ENCODE data around the gene PRPS1L1. TPM values are rescaled to one million over a fixed set of nuclear protein-coding genes. Genes with fewer than 3 reads are reported as not detected.

The PRPS1L1 gene
- total RNA-seq, 4 donors from 2014 or later, result not detected

DNA sequence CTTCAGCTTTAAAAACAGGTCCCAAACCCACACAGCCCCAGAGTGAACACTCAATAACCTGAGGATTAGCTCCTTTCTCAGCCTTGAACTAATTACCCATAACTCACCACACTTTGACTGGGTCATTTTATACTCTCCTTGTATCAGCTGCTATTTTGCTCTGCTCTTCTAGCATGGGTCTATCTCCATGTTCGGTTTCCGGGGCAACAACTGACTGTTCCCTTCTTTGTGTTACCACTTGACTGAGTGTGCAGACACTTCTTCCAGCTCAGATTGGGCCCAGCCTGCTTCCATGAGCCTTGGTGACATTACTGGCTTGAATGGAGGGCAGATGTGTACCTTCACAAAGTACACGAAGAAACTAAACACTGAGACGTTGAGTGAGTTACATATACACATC is 31.5 kb upstream of the PRPS1L1 start:
- TF ChIP-seq, protein P1, sequence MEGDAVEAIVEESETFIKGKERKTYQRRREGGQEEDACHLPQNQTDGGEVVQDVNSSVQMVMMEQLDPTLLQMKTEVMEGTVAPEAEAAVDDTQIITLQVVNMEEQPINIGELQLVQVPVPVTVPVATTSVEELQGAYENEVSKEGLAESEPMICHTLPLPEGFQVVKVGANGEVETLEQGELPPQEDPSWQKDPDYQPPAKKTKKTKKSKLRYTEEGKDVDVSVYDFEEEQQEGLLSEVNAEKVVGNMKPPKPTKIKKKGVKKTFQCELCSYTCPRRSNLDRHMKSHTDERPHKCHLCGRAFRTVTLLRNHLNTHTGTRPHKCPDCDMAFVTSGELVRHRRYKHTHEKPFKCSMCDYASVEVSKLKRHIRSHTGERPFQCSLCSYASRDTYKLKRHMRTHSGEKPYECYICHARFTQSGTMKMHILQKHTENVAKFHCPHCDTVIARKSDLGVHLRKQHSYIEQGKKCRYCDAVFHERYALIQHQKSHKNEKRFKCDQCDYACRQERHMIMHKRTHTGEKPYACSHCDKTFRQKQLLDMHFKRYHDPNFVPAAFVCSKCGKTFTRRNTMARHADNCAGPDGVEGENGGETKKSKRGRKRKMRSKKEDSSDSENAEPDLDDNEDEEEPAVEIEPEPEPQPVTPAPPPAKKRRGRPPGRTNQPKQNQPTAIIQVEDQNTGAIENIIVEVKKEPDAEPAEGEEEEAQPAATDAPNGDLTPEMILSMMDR (IDR thresholded peaks at IDR 0.05), result no peak
- TF ChIP-seq POLR2A (IDR thresholded peaks at IDR 0.05) (no peak), EP300 (IDR thresholded peaks at IDR 0.05) (no peak)
- Histone ChIP-seq H3K27me3 (no peaks in the 10 kb centered on the region), H3K4me1 (no peaks in the 10 kb centered on the region), H3K36me3 (no peaks in the 10 kb centered on the region), H3K27ac (no peak overlapping the region), H3K9me3 (no peaks in the 10 kb centered on the region), H3K4me3 (no peak overlapping the region)
- WGBS, 2 donors, result 92 to 94% methylated on average over 4 of the region's 4 CpGs
- no peak for DNase-seq (ENCODE audit: low spot score in 2 of 2)

DNA sequence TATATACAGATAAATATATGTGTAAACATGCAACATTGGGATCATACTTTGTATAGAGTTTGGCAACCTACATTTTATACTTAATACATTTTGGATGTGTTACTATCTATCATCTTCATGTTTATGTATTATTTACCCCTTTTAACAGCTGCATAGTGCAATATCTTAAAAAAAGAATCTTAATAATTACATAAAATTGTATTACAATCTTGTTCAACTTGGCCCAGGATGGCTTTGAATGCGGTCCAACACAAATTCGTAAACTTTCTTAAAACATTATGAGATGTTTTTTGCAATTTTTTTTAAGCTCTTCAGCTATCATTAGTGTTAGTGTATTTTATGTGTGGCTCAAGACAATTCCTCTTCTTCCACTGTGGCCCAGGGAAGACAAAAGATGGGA is 26.3 kb upstream of the PRPS1L1 start:
- Histone ChIP-seq H3K9me3 (no peaks in the 10 kb centered on the region), H3K36me3 (no peaks in the 10 kb centered on the region), H3K4me3 (no peak overlapping the region), H3K27me3 (no peaks in the 10 kb centered on the region), H3K4me1 (no peaks in the 10 kb centered on the region), H3K27ac (no peak overlapping the region)
- WGBS, 2 donors, result 83 to 90% methylated on average over 2 of the region's 2 CpGs
- TF ChIP-seq, protein P1 (IDR thresholded peaks at IDR 0.05), result no peak
- no peak for TF ChIP-seq POLR2A (IDR thresholded peaks at IDR 0.05)
- TF ChIP-seq EP300 (IDR thresholded peaks at IDR 0.05), result no peak
- DNase-seq (ENCODE audit: low spot score in 2 of 2), result no peak

DNA sequence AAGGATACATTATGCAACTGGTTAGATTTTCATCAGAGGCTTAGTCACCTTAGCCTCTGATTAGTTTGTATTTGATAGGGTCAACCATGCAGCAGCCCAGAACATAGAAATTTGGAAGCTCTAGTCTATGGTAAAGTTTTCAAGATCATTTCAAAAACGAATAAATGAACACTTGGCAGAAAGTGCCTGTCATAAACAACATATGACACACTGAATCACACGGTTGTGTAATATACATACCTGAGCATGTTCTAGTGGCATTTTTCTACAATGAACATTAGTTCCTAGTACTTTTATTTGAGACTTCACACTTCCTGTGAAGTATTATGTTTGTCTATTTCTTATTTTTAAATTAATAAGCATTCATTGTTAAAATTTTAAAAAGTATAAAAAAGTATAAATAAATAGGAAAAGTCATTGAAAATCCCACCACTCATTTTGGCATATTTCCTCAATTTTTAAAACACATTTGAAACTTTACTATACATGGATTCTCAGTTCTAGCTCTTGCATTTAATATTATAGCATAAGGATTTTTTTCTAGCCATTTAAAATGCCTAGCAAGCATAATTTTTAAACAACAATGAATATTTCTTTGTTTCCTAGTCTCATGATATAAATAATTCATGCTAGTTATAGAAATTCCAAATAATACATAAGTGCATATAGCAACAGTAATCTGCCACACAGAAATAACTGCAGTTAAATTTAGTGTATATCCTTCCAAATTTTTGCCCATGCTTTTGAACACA is 25.7 kb upstream of the PRPS1L1 start:
- DNase-seq (ENCODE audit: low spot score in 2 of 2), result no peak
- TF ChIP-seq POLR2A (IDR thresholded peaks at IDR 0.05) (no peak), EP300 (IDR thresholded peaks at IDR 0.05) (no peak)
- TF ChIP-seq, protein P1 (IDR thresholded peaks at IDR 0.05), result no peak
- 44 to 56% methylated on average over 2 of the region's 2 CpGs for WGBS, 2 donors

DNA sequence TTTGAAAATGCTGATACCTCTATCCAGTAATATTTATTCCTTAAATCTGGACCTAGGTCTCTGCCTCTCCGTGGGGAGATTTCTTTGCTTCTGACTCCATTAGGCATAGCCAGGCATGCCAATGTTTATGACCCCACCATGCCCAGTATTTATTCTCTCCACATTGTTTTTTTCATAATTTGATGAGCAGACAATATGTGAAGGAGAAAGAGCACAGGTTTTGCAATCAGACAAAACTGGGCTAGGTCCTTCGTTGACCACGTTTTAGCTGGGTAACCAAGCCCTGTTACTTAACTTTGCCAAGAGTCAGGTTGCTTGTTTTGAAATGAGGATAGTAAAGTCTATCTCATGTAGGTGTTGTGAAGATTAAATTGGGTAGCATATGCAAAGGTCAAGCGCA is 21.6 kb upstream of the PRPS1L1 start:
- no peak for DNase-seq (ENCODE audit: low spot score in 2 of 2)
- no peak overlapping the region for H3K27ac ChIP-seq
- no peak overlapping the region for H3K4me3 ChIP-seq
- H3K36me3 ChIP-seq, result no peaks in the 10 kb centered on the region
- H3K4me1 ChIP-seq, result no peaks in the 10 kb centered on the region
- no peaks in the 10 kb centered on the region for H3K27me3 ChIP-seq
- TF ChIP-seq POLR2A (IDR thresholded peaks at IDR 0.05) (no peak), EP300 (IDR thresholded peaks at IDR 0.05) (no peak)
- TF ChIP-seq, protein P1 (IDR thresholded peaks at IDR 0.05), result no peak
- H3K9me3 ChIP-seq, result no peaks in the 10 kb centered on the region
- WGBS, 2 donors, result 64 to 93% methylated on average over 4 of the region's 4 CpGs

More for the DNA sequence above, 25.7 kb upstream of the PRPS1L1 start:
- Histone ChIP-seq H3K9me3 (no peaks in the 10 kb centered on the region), H3K27me3 (no peaks in the 10 kb centered on the region), H3K4me1 (no peaks in the 10 kb centered on the region), H3K27ac (no peak overlapping the region), H3K36me3 (no peaks in the 10 kb centered on the region), H3K4me3 (no peak overlapping the region)

DNA sequence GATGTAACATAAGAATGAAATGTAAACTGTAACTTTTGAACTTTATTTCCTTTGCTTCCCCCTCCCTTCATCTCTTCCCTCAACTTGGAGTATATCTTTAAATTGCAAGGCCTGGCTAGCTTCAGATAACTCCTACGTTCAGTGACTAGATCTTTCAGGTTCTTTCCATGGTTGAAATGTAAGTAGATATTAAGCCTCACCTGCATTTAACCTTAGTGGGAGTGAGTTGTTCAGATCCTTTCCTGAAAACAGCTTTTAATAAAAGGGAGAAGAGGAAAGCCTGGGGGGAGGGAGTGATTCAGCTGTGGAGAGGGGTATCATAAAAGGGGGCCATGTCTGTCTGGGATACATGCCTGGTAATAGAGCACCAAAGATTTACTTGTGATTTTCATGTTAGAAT is 19.0 kb upstream of the PRPS1L1 start:
- 37 to 38% methylated on average over 1 of the region's 1 CpG for WGBS, 2 donors
- H3K4me1 ChIP-seq, result no peaks in the 10 kb centered on the region
- TF ChIP-seq, protein P1 (IDR thresholded peaks at IDR 0.05), result no peak
- no peak for TF ChIP-seq POLR2A (IDR thresholded peaks at IDR 0.05)
- no peak for TF ChIP-seq EP300 (IDR thresholded peaks at IDR 0.05)
- H3K36me3 ChIP-seq, result no peaks in the 10 kb centered on the region
- H3K27ac ChIP-seq, result no peak overlapping the region
- H3K9me3 ChIP-seq, result no peaks in the 10 kb centered on the region
- no peak overlapping the region for H3K4me3 ChIP-seq
- DNase-seq (ENCODE audit: low spot score in 2 of 2), result no peak
- H3K27me3 ChIP-seq, result no peaks in the 10 kb centered on the region

All from tibial nerve (tissue), 4 donors.